H7 (cell line): ENCODE data around the gene CTXN1. TPM values are rescaled to one million over a fixed set of nuclear protein-coding genes. Genes with fewer than 3 reads are reported as not detected.
"Not testable (repeated sequence)": the region's sequence is repeated elsewhere in the genome, so short reads cannot be mapped to it uniquely, and the experiment has no call there.

ENCODE experiments used
- DNase-seq: peaks from one replicate; pipeline ENCODE4 v3.0.0; 2012
- H3K27me3 ChIP-seq: 2 replicates; pipeline ENCODE4 v1.6.0; 2011; ENCODE audit warnings: mild to moderate bottlenecking, low read length; ENCODE audit not compliant: control insufficient read depth, insufficient read depth
- H3K36me3 ChIP-seq: replicated peaks from 2 replicates; pipeline ENCODE4 v1.5.1; 2011; ENCODE audit warnings: low read length; ENCODE audit not compliant: control insufficient read depth, insufficient read depth
- H3K4me3 ChIP-seq: 2 replicates; pipeline ENCODE4 v1.5.1; 2011; ENCODE audit warnings: low read depth, mild to moderate bottlenecking, control low read depth, low read length, moderate library complexity; ENCODE audit not compliant: insufficient read depth
- total RNA-seq: library from RNA; depleted of rRNA; stranded (reverse); fragments of >200 nt; shearing (Covaris generic); gene quantifications from 2 replicates; pipeline ENCODE4 v1.2.3, GENCODE V29; 2014

The CTXN1 gene
- total RNA-seq, 1 experiment from 2014 or later = 10.7 TPM

GRCh38 chr19:7897292-7897691 is 28.6 kb downstream of the CTXN1 start:
- H3K4me3 ChIP-seq = no peak overlapping the region
- H3K36me3 ChIP-seq = peaks cover 2% of the 10 kb centered on the region; the same call in 1 of the 2 replicates
- DNase-seq = no peak
- H3K27me3 ChIP-seq = no peaks in the 10 kb centered on the region

DNA sequence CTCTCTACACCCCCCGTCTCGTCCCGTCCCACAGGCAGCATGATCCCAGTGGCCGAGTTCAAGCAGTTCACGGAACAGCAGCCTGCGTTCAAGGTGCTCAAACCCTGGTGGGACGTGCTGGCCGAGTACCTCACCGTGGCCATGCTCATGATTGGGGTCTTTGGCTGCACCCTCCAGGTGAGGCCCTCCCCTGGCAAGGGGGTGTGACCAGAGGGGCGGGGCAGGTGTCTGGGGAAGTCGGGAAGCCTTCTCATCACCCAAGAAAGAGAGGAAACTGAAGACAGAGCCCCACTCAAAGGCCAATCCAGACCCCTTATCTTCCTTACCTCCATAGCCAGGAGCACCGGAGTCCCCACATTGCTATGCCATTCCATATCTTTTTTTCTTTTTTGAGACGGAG is 30.4 kb downstream of the CTXN1 start:
- DNase-seq = no peak
- Histone ChIP-seq H3K27me3 (no peaks in the 10 kb centered on the region), H3K36me3 (peaks cover 2% of the 10 kb centered on the region; the same call in 1 of the 2 replicates), H3K4me3 (no peak overlapping the region)

GRCh38 chr19:7894612-7895309 is 31.2 kb downstream of the CTXN1 start:
- Histone ChIP-seq H3K36me3 (peaks cover 2% of the 10 kb centered on the region; the same call in 1 of the 2 replicates), H3K27me3 (no peaks in the 10 kb centered on the region), H3K4me3 (no peak overlapping the region)
- peak; percentile 70 for DNase-seq

DNA sequence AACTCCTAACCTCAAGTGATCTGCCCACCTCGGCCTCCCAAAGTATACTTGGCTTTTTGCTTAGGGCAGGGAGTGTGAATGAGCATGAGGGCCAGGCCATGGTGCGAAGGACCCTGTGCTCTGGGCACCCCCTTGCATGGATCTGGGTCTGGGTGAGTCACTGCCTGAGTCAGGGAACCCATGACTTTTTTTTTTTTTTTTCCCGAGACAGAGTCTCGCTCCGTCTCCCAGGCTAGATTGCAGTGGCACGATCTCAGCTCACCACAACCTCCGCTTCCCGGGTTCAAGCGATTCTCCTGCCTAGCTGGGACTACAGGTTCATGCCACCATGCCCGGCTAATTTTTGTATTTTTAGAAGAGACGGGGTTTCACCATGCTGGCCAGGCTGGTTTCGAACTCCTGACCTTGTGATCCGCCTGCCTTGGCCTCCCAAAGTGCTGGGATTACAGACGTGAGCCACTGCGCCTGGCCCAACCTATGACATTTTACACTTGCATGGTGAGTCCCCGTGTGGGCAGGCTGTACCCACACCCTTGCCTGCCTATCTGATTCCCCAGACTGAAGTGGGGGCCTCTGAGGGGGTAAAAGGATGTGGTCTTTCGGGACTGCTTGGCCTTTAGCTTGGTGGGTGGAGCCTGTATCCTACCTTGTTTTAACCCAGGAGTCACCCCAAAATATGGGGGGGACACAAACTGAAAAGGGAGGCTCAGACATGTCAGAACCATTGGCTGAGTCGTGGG is 32.4 kb downstream of the CTXN1 start:
- H3K36me3 ChIP-seq, H3K4me3 ChIP-seq, H3K27me3 ChIP-seq, DNase-seq: not testable (repeated sequence)

- Histone ChIP-seq H3K36me3 (no peaks in the 10 kb centered on the region), H3K27me3 (peaks cover 6% of the 10 kb centered on the region; the same call in 1 of the 2 replicates), H3K4me3 (peak overlapping the region; percentile 60)
- no peak for DNase-seq
Measured at GRCh38 chr19:7888826-7889217, 37.1 kb downstream of the CTXN1 start.

DNA sequence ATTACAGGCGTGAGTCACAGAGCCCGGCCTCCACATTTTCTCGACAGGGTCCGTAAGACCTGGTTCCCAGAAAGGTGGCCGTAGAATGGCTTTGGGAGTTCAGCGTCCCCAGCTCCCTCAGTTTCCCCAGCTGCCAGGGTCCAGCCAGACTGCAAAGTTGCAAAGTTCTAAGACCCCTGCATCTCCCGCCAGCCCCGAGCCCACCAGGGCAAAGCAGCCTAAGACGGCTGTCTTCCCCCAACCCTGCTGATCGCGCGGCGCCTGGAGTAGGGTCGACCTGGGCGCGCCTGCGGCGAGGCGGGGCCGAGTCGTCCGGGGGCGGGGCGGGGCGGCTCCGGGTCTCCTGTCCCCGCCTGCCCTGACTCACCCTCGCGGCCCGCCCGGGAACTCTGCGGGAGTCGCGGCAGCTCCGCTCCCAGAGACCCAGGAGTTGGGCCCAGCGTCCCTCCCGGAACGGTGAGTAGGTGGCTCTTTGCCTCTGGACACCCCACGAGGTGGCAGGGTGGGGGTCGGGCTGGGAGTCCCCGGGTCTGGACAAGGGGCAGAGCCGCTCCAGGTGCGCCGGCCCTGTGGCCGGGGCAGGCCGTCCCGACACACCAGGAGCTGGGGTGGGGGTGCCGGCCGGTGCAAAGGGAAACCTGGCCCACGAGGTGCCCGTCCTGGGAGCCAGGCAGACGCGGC is 37.6 kb downstream of the CTXN1 start, which contains the start of gene LRRC8E:
Gene LRRC8E (plus strand): TSS at position 366 of the 681 bp plus-strand sequence. CDS start 7,094 bp downstream, outside the sequence.
- Histone ChIP-seq H3K27me3 (peaks cover 6% of the 10 kb centered on the region; the same call in 1 of the 2 replicates), H3K4me3 (peak within 1 kb of the TSS; percentile 60), H3K36me3 (no peaks in the 10 kb centered on the region)
- DNase-seq = peak; percentile 96

- DNase-seq = peak; percentile 53
- H3K4me3 ChIP-seq = no peak overlapping the region
- H3K36me3 ChIP-seq = no peaks in the 10 kb centered on the region
- H3K27me3 ChIP-seq = peaks cover 6% of the 10 kb centered on the region; the same call in 1 of the 2 replicates
Measured at GRCh38 chr19:7887408-7888144, 38.4 kb downstream of the CTXN1 start.

DNA sequence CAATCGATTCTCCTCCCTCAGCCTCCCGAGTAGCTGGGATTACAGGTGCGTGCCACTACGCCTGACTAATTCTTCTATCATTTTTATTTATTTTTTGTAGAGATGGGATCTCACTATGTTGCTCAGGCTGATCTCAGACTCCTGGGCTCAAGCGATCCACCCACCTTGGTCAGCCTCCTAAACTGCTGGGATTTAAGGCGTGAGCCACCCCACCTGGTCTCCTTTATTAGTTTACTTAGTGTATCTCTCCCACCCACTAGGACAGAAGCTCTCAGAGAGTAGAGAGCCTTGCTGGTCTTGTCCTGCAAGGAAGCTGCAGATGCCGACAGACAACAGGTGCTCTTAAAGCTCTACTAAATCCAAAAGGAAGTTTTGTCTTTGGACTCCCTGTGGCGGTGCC is 40.1 kb downstream of the CTXN1 start:
- no peak for DNase-seq
- Histone ChIP-seq H3K36me3 (no peaks in the 10 kb centered on the region), H3K27me3 (peaks cover 6% of the 10 kb centered on the region; the same call in 1 of the 2 replicates), H3K4me3 (no peak overlapping the region)

GRCh38 chr19:7883796-7884570 is 42.0 kb downstream of the CTXN1 start:
- DNase-seq = no peak
- H3K27me3 ChIP-seq = peaks cover 8% of the 10 kb centered on the region; the same call in 1 of the 2 replicates
- no peaks in the 10 kb centered on the region for H3K36me3 ChIP-seq
- no peak overlapping the region for H3K4me3 ChIP-seq

DNA sequence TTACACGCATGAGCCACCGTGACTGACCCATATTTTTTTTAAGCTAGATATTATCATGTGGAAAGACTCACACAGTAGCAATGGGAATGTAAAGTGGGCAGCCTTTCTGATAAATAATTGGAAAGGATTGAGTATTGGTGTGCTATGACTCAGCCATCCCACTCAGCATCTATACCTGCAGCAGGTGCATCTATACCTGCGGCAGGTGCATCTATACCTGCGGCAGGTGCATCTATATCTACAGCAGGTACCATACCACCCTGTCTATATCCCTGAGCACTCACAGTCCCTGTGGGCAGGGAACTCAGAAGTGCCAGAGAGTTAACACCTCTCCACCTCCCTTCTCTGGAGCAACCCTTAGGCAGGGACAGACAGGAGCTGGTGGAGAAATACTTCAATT is 42.8 kb downstream of the CTXN1 start:
- peaks cover 3% of the 10 kb centered on the region; the same call in 1 of the 2 replicates for H3K27me3 ChIP-seq
- H3K4me3 ChIP-seq = no peak overlapping the region
- H3K36me3 ChIP-seq = no peaks in the 10 kb centered on the region
- DNase-seq = no peak

DNA sequence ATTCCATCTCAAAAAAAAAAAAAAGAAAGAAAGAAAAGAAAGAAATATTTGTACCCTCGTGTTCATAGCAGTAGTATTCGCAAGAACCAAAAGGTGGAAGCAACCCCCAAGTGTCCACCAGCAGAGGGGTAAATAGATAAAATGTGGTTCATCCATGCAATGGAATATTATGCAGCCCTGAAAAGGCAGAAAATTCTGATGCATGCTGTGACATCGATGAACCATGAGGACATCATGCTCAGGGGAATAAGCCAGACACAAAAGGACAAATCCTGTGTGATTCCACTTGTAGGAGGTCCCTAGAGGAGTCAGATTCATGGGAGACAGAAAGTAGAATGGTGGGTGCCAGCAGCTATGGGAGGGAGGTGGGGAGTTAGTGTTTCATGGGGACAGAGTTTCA is 44.0 kb downstream of the CTXN1 start:
- DNase-seq = no peak
- no peak overlapping the region for H3K4me3 ChIP-seq

DNA sequence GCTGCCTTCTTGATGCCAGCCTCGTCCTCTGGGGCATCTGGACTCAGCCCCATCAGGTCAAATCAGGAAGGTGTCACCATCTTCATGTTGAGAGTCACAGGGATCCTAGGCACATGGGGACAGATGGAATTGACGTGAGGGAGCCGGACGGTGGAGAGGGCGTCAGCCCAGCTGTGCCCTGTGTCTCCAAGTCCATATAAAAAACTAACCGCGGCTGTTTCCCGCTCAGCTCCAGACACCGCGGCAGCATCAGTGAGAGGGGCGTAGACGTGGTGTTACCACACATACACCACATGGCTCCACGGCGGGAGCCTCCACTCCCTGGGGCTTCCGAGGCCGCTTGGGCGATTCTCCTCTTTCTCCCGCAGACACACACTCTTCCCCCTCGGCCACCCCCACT is 46.1 kb downstream of the CTXN1 start:
- H3K4me3 ChIP-seq = no peak overlapping the region
- peaks cover 7% of the 10 kb centered on the region; the same call in 1 of the 2 replicates for H3K27me3 ChIP-seq
- DNase-seq = no peak
- no peaks in the 10 kb centered on the region for H3K36me3 ChIP-seq

More for the DNA sequence above, 44.0 kb downstream of the CTXN1 start:
- H3K36me3 ChIP-seq = no peaks in the 10 kb centered on the region
- H3K27me3 ChIP-seq = peaks cover 3% of the 10 kb centered on the region; the same call in 1 of the 2 replicates

GRCh38 chr19:7879111-7879807 is 46.7 kb downstream of the CTXN1 start:
- H3K36me3 ChIP-seq = no peaks in the 10 kb centered on the region
- H3K27me3 ChIP-seq = peaks cover 9% of the 10 kb centered on the region; the same call in 1 of the 2 replicates
- H3K4me3 ChIP-seq = no peak overlapping the region
- no peak for DNase-seq
